Prostate gland (tissue), 2 donors: ENCODE data around the gene CD2AP. TPM values are rescaled to one million over a fixed set of nuclear protein-coding genes. Genes with fewer than 3 reads are reported as not detected.

ENCODE experiments used
- DNase-seq: peaks from one replicate; pipeline ENCODE4 v3.0.0-alpha.2; 2019; ENCODE audit warnings: low spot score
- H3K27ac ChIP-seq, 2 donors: fragments of 200-600 bp; sonication (generic); 2 replicates each; pipeline ENCODE4 v1.5.1; 2017 to 2019
- H3K27me3 ChIP-seq: fragments of 200-600 bp; sonication (generic); replicated peaks from 2 replicates; pipeline ENCODE4 v1.5.1; 2019; ENCODE audit not compliant: insufficient read depth
- H3K36me3 ChIP-seq, 2 donors: fragments of 200-600 bp; sonication (generic); 1 replicate in 1 of 2; 2 replicates in 1 of 2; pipeline versions ENCODE4 v1.5.1 to v1.8.1; 2017 to 2019
- H3K4me1 ChIP-seq: fragments of 200-600 bp; sonication (generic); replicated peaks from 2 replicates; pipeline ENCODE4 v1.5.1; 2019
- H3K4me3 ChIP-seq, 2 donors: fragments of 200-600 bp; sonication (generic); 2 replicates each; pipeline ENCODE4 v1.5.1; 2017 to 2019
- H3K9me3 ChIP-seq: fragments of 200-600 bp; sonication (generic); 2 replicates; pipeline ENCODE4 v1.5.1; 2017
- CTCF ChIP-seq, 4 experiments: fragments of 200-600 bp in 2 of 4; fragments of 450-650 bp in 2 of 4; sonication (generic) in 2 of 4; IDR thresholded peaks; 1 replicate in 3 of 4; 2 replicates in 1 of 4; pipeline ENCODE4 v1.5.1; 2016 to 2019; ENCODE audit warnings: antibody characterized with exemption in 4 of 4, mild to moderate bottlenecking in 2 of 4, moderate library complexity in 2 of 4
- POLR2A ChIP-seq: fragments of 450-650 bp; IDR thresholded peaks from one replicate; pipeline ENCODE4 v1.6.1; 2016; ENCODE audit warnings: antibody characterized with exemption, mild to moderate bottlenecking
- POLR2AphosphoS5 ChIP-seq: sonication (generic); formaldehyde crosslinking; IDR thresholded peaks from one replicate; pipeline ENCODE4 v1.6.1; 2017; ENCODE audit warnings: antibody characterized with exemption
- WGBS: methylation state at CpG from one replicate; pipeline ENCODE4 v1.1.5; 2018; 5-methylcytosine and 5-hydroxymethylcytosine counted together
- intact Hi-C: fragments of 100-400 bp; cut with DNase I; formaldehyde crosslinking; loops from one replicate; pipeline ENCODE4 v1.14.2; 2022
- total RNA-seq, 2 donors: library from RNA; depleted of rRNA; stranded (reverse); fragments of >200 nt; gene quantifications; one replicate each; pipeline ENCODE4 v1.1.0, GENCODE V29; 2016

CD2AP gene
- total RNA-seq, 2 donors from 2014 or later, result 30.3 to 33.6 TPM

GRCh38 chr6:47626782-47627181 lies 149.2 kb downstream of the CD2AP start:
- Histone ChIP-seq H3K4me1 (no peaks in the 10 kb centered on the region), H3K36me3 (no peaks in the 10 kb centered on the region), H3K4me3 (no peak overlapping the region), H3K27ac (no peak overlapping the region), H3K27me3 (no peaks in the 10 kb centered on the region), H3K9me3 (no peaks in the 10 kb centered on the region)
- TF ChIP-seq CTCF (IDR thresholded peaks at IDR 0.05) (no peak), POLR2AphosphoS5 (no peak), POLR2A (no peak)
- no peak for DNase-seq
- WGBS, result 59% methylated on average over 2 of the region's 2 CpGs
- intact Hi-C loops, result no loop called here

GRCh38 chr6:47628448-47629272 lies 151.1 kb downstream of the CD2AP start:
- 49% methylated on average over 7 of the region's 7 CpGs for WGBS
- H3K9me3 ChIP-seq, result no peaks in the 10 kb centered on the region
- intact Hi-C loops, result no loop called here

GRCh38 chr6:47629954-47630353 lies 152.4 kb downstream of the CD2AP start:
- no peak overlapping the region for H3K4me3 ChIP-seq
- H3K27me3 ChIP-seq, result no peaks in the 10 kb centered on the region
- intact Hi-C loops, result loop anchor here (5.0 to 10.0 kb wide), 3 partner anchors 152 to 215 kb away; partner anchors contain the start of genes CD2AP and OPN5
- no peaks in the 10 kb centered on the region for H3K36me3 ChIP-seq
- no peak for DNase-seq
- WGBS, result 91% methylated on average over 4 of the region's 4 CpGs
- TF ChIP-seq POLR2AphosphoS5, result no peak
- no peak for TF ChIP-seq POLR2A
- no peak for TF ChIP-seq CTCF (IDR thresholded peaks at IDR 0.05)
- no peak overlapping the region for H3K27ac ChIP-seq
- no peaks in the 10 kb centered on the region for H3K4me1 ChIP-seq
- no peaks in the 10 kb centered on the region for H3K9me3 ChIP-seq

More at GRCh38 chr6:47628448-47629272, 151.1 kb downstream of the CD2AP start:
- Histone ChIP-seq H3K4me1 (no peaks in the 10 kb centered on the region), H3K27me3 (no peaks in the 10 kb centered on the region), H3K27ac (no peak overlapping the region), H3K36me3 (no peaks in the 10 kb centered on the region), H3K4me3 (no peak overlapping the region)
- TF ChIP-seq CTCF (IDR thresholded peaks at IDR 0.05) (no peak), POLR2A (no peak), POLR2AphosphoS5 (no peak)
- no peak for DNase-seq

- TF ChIP-seq POLR2AphosphoS5 (no peak), POLR2A (no peak)
- H3K9me3 ChIP-seq, result no peaks in the 10 kb centered on the region
- 61% methylated on average over 3 of the region's 3 CpGs for WGBS
- no peaks in the 10 kb centered on the region for H3K36me3 ChIP-seq
- H3K27me3 ChIP-seq, result no peaks in the 10 kb centered on the region
- no peak overlapping the region for H3K4me3 ChIP-seq
- intact Hi-C loops, result loop anchor here (5.0 to 10.0 kb wide), 3 partner anchors 152 to 216 kb away; partner anchors contain the start of genes CD2AP and OPN5
- no peak for DNase-seq
- no peak overlapping the region for H3K27ac ChIP-seq
- H3K4me1 ChIP-seq, result no peaks in the 10 kb centered on the region
Observed at GRCh38 chr6:47630587-47630986, 153.0 kb downstream of the CD2AP start.

GRCh38 chr6:47631269-47631772 lies 153.7 kb downstream of the CD2AP start:
- 52% methylated on average over 6 of the region's 6 CpGs for WGBS
- no peak for DNase-seq

More at GRCh38 chr6:47631269-47631772, 153.7 kb downstream of the CD2AP start:
- H3K27ac ChIP-seq, result no peak overlapping the region
- no peak overlapping the region for H3K4me3 ChIP-seq
- no peak for TF ChIP-seq POLR2A
- TF ChIP-seq POLR2AphosphoS5, result no peak
- TF ChIP-seq CTCF (IDR thresholded peaks at IDR 0.05), result peak; percentile 54 to 73 (median 63)
- no peaks in the 10 kb centered on the region for H3K36me3 ChIP-seq
- H3K4me1 ChIP-seq, result no peaks in the 10 kb centered on the region
- H3K9me3 ChIP-seq, result no peaks in the 10 kb centered on the region
- no peaks in the 10 kb centered on the region for H3K27me3 ChIP-seq
- intact Hi-C loops, result loop anchor here (5.0 to 10.0 kb wide), 3 partner anchors 151 to 217 kb away; partner anchors contain the start of genes CD2AP and OPN5
